ENCODE results near the gene CIZ1. TPM values are rescaled to one million over a fixed set of nuclear protein-coding genes. Genes with fewer than 3 reads are reported as not detected.
A peak's percentile ranks its signal among the peaks of the same experiment; 100 is the strongest.

CIZ1 gene
- total RNA-seq, 1 donor from 2014 or later: 164 TPM

GRCh38 chr9:128206484-128206883 is 15.1 kb upstream of the CIZ1 start:
- Mint-ChIP-seq H3K27ac (no peak overlapping the region), H3K4me3 (ENCODE audit: low read depth) (no peak overlapping the region)

DNA sequence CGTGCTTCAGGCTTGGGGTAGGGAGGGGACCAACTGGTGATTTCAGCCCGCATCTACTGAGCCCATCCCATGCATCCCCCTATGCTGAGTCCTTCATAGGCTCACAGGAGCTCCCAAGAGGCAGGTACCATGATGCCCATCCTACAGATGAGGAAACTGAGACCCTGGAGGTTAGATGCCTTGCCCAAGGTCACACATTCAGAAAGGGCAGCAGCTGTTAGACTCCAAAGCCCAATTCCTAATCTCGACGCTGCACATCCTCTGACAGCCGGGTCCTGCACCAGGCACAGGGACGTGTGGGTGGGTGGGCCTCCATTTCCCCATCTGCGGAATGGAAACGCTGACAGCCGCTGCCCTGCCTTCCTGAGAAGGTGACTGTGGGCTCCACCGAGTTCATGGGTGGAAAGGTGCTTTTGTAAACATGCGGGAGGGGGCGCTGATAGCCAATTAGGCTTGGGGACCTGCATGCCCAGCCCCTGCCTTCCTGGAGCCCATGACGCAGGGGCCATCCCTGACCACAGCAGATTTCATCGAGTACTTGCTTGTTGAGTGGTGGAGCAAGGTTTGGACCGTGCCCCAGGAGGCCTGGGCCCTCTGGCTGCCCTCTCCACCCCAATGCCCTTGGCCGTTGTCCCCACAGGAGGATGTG is 14.0 kb upstream of the CIZ1 start:
- Mint-ChIP-seq H3K36me3 (ENCODE audit: insufficient read depth) (no peaks in the 10 kb centered on the region), H3K27ac (no peak overlapping the region), H3K4me3 (ENCODE audit: low read depth) (no peak overlapping the region), H3K9me3 (ENCODE audit: low read depth) (no peaks in the 10 kb centered on the region), H3K4me1 (ENCODE audit: low read depth) (peaks cover 13% of the 10 kb centered on the region), H3K27me3 (peaks cover 24% of the 10 kb centered on the region)
- no peak for DNase-seq (ENCODE audit: low spot score, unreplicated experiment)
- TF ChIP-seq CTCF (IDR thresholded peaks at IDR 0.05; ENCODE audit: unreplicated experiment): no peak

More at GRCh38 chr9:128206484-128206883, 15.1 kb upstream of the CIZ1 start:
- Mint-ChIP-seq H3K27me3 (peaks cover 24% of the 10 kb centered on the region), H3K4me1 (ENCODE audit: low read depth) (peaks cover 13% of the 10 kb centered on the region), H3K9me3 (ENCODE audit: low read depth) (no peaks in the 10 kb centered on the region), H3K36me3 (ENCODE audit: insufficient read depth) (no peaks in the 10 kb centered on the region)
- DNase-seq (ENCODE audit: low spot score, unreplicated experiment): no peak
- TF ChIP-seq CTCF (IDR thresholded peaks at IDR 0.05; ENCODE audit: unreplicated experiment): no peak

GRCh38 chr9:128204858-128205257 is 13.5 kb upstream of the CIZ1 start:
- DNase-seq (ENCODE audit: low spot score, unreplicated experiment): no peak
- TF ChIP-seq CTCF (IDR thresholded peaks at IDR 0.05; ENCODE audit: unreplicated experiment): no peak
- Mint-ChIP-seq H3K9me3 (ENCODE audit: low read depth) (no peaks in the 10 kb centered on the region), H3K4me3 (ENCODE audit: low read depth) (peak overlapping the region; percentile 67), H3K27me3 (peaks cover 24% of the 10 kb centered on the region), H3K27ac (no peak overlapping the region), H3K4me1 (ENCODE audit: low read depth) (peaks cover 13% of the 10 kb centered on the region), H3K36me3 (ENCODE audit: insufficient read depth) (no peaks in the 10 kb centered on the region)

- Mint-ChIP-seq H3K36me3 (ENCODE audit: insufficient read depth) (no peaks in the 10 kb centered on the region), H3K27me3 (peaks cover 24% of the 10 kb centered on the region), H3K9me3 (ENCODE audit: low read depth) (no peaks in the 10 kb centered on the region), H3K4me3 (ENCODE audit: low read depth) (peak overlapping the region; percentile 67), H3K4me1 (ENCODE audit: low read depth) (peaks cover 13% of the 10 kb centered on the region), H3K27ac (no peak overlapping the region)
- no peak for DNase-seq (ENCODE audit: low spot score, unreplicated experiment)
- TF ChIP-seq CTCF (IDR thresholded peaks at IDR 0.05; ENCODE audit: unreplicated experiment): no peak
Observed at GRCh38 chr9:128203707-128204551, 12.6 kb upstream of the CIZ1 start.

DNA sequence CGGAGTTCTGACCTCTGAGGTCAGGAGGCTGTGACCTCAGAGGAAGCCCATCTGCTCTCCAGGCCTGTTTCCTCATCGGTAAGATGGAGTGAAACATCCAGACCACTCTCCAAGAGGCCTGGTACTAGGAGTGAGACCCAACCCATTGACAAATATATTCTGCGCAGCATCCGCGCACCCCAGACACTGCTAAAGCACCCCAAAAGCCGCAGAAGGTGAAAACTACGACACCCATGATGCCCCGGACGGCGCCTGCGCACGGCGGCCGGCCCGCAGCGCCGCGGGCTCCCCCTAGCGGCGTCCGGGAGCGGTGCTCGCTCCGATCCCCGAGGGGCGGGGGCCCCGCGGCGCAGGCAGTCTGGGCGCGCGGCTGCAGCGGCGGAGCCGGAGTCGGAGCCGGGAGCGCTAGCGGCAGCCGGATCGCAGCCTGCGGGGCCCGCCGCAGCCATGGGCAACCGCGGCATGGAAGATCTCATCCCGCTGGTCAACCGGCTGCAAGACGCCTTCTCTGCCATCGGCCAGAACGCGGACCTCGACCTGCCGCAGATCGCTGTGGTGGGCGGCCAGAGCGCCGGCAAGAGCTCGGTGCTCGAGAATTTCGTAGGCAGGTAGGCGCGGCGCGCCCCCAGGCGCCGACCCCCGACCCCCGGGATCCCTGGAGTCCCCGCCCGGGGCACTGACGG is 11.8 kb upstream of the CIZ1 start, which contains the start of gene DNM1:
DNM1 (plus strand) TSS at position 356 of the 683 bp plus-strand sequence; CDS start at position 448, 92 bp downstream.
- Mint-ChIP-seq H3K36me3 (ENCODE audit: insufficient read depth) (no peaks in the 10 kb centered on the region), H3K27ac (peak within 1 kb of the TSS; percentile 74), H3K27me3 (peaks cover 21% of the 10 kb centered on the region), H3K4me1 (ENCODE audit: low read depth) (peaks cover 13% of the 10 kb centered on the region), H3K4me3 (ENCODE audit: low read depth) (peak within 1 kb of the TSS; percentile 71), H3K9me3 (ENCODE audit: low read depth) (no peaks in the 10 kb centered on the region)
- DNase-seq (ENCODE audit: low spot score, unreplicated experiment): peak; percentile 63
- TF ChIP-seq CTCF (IDR thresholded peaks at IDR 0.05; ENCODE audit: unreplicated experiment): peak; percentile 92

Data from progenitor cell of endocrine pancreas (in vitro differentiated cells).